ENCODE data around the gene FAM227B. TPM values are rescaled to one million over a fixed set of nuclear protein-coding genes. Genes with fewer than 3 reads are reported as not detected.

FAM227B gene
- total RNA-seq, 4 donors from 2014 or later = 3.3 to 9.2 (median 6.6) TPM

DNA sequence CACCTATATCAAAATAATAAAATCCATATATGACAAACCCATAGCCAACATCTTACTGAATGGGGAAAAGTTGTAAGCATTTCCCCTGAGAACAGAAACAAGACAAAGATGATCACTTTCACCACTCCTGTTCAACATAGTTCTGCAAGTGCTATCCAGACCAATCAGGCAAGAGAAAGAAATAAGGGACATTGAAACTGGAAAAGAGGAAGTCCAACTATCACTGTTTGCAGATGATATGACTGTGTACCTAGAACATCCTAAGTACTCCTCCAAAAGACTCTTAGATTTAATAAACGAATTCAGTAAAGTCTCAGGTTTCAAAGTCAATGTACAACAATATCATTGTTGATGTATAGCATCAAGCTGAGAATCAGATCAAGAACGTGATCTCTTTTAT is 233.1 kb downstream of the FAM227B start:
- in situ Hi-C loops (cut with MboI; ENCODE audit: low pct_ligation_motif_present in 1 of 4, low pct_unique_long_range_greater_than_20kb in 1 of 4, low sequenced_read_pairs in 3 of 4) (no loop called here), intact Hi-C loops (cut with DNase I; ENCODE audit: low total_unique reads) (no loop called here)
- TF ChIP-seq, protein P1, sequence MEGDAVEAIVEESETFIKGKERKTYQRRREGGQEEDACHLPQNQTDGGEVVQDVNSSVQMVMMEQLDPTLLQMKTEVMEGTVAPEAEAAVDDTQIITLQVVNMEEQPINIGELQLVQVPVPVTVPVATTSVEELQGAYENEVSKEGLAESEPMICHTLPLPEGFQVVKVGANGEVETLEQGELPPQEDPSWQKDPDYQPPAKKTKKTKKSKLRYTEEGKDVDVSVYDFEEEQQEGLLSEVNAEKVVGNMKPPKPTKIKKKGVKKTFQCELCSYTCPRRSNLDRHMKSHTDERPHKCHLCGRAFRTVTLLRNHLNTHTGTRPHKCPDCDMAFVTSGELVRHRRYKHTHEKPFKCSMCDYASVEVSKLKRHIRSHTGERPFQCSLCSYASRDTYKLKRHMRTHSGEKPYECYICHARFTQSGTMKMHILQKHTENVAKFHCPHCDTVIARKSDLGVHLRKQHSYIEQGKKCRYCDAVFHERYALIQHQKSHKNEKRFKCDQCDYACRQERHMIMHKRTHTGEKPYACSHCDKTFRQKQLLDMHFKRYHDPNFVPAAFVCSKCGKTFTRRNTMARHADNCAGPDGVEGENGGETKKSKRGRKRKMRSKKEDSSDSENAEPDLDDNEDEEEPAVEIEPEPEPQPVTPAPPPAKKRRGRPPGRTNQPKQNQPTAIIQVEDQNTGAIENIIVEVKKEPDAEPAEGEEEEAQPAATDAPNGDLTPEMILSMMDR (IDR thresholded peaks at IDR 0.05) = no peak
- TF ChIP-seq EP300 (IDR thresholded peaks at IDR 0.05; ENCODE audit: low read depth) (no peak), POLR2AphosphoS5 (IDR thresholded peaks at IDR 0.05) (no peak), POLR2A (IDR thresholded peaks at IDR 0.05) (no peak)
- H3K9me3 ChIP-seq = no peaks in the 10 kb centered on the region
- H3K36me3 ChIP-seq = no peaks in the 10 kb centered on the region
- 64 to 68% methylated on average over 2 of the region's 2 CpGs for WGBS, 2 donors (ENCODE audit: low coverage in 1 of 2)
- no peak for DNase-seq
- H3K4me3 ChIP-seq = no peak overlapping the region
- no peaks in the 10 kb centered on the region for H3K27me3 ChIP-seq
- no peaks in the 10 kb centered on the region for H3K4me1 ChIP-seq
- no peak overlapping the region for H3K27ac ChIP-seq

DNA sequence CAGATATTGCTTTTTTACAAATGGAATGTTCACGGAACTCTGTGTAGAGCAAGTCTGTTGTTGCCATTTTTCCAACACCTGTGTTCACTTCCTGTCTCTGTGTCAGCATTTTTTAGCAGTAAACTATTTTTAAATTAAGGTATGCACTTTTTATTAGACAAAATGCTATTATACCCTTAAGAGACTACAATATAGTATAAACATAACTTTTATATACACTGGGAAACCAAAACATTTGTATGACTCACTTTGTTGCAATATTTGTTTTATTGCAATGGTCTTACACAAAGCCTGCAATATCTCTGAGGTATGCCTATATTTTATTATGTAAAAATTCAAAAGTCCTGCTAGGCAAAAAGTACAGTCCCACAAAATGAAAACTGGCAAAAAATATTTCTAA is 237.4 kb downstream of the FAM227B start:
- no peaks in the 10 kb centered on the region for H3K9me3 ChIP-seq
- in situ Hi-C loops (cut with MboI; ENCODE audit: low pct_ligation_motif_present in 1 of 4, low pct_unique_long_range_greater_than_20kb in 1 of 4, low sequenced_read_pairs in 3 of 4) (no loop called here), intact Hi-C loops (cut with DNase I; ENCODE audit: low total_unique reads) (no loop called here)
- no peaks in the 10 kb centered on the region for H3K36me3 ChIP-seq
- TF ChIP-seq POLR2A (IDR thresholded peaks at IDR 0.05) (no peak), POLR2AphosphoS5 (IDR thresholded peaks at IDR 0.05) (no peak), EP300 (IDR thresholded peaks at IDR 0.05; ENCODE audit: low read depth) (no peak)
- TF ChIP-seq, protein P1 (IDR thresholded peaks at IDR 0.05) = no peak
- no peaks in the 10 kb centered on the region for H3K4me1 ChIP-seq
- 24 to 49% methylated on average over 1 of the region's 1 CpG for WGBS, 2 donors (ENCODE audit: low coverage in 1 of 2)
- H3K27me3 ChIP-seq = no peaks in the 10 kb centered on the region
- DNase-seq = no peak
- H3K27ac ChIP-seq = no peak overlapping the region
- no peak overlapping the region for H3K4me3 ChIP-seq

DNA sequence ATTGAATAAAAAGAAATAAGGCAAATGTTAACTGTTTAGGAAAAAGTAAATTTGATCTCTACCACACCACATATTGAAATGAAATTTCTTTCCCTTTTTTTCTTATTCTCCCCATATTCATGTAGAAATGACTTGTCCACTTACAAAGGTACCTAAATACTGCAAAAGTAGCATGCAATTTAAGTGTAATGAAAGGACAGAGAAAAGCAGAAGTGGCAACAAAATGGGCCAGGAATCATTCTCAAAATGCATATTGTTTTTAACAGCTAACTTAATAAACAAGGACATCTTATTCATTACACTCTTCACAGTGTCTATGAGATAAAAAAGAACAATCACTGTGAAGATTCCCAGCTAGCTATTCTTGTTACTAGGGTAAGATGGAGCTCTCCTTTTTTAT is 238.2 kb downstream of the FAM227B start:
- TF ChIP-seq, protein P1 (IDR thresholded peaks at IDR 0.05) = no peak
- TF ChIP-seq POLR2AphosphoS5 (IDR thresholded peaks at IDR 0.05) (no peak), EP300 (IDR thresholded peaks at IDR 0.05; ENCODE audit: low read depth) (no peak), POLR2A (IDR thresholded peaks at IDR 0.05) (no peak)
- in situ Hi-C loops (cut with MboI; ENCODE audit: low pct_ligation_motif_present in 1 of 4, low pct_unique_long_range_greater_than_20kb in 1 of 4, low sequenced_read_pairs in 3 of 4) = no loop called here
- no peaks in the 10 kb centered on the region for H3K9me3 ChIP-seq
- H3K4me3 ChIP-seq = no peak overlapping the region
- intact Hi-C loops (cut with DNase I; ENCODE audit: low total_unique reads) = no loop called here
- no peak for DNase-seq
- no peaks in the 10 kb centered on the region for H3K27me3 ChIP-seq
- no peaks in the 10 kb centered on the region for H3K36me3 ChIP-seq
- H3K4me1 ChIP-seq = no peaks in the 10 kb centered on the region
- H3K27ac ChIP-seq = no peak overlapping the region

DNA sequence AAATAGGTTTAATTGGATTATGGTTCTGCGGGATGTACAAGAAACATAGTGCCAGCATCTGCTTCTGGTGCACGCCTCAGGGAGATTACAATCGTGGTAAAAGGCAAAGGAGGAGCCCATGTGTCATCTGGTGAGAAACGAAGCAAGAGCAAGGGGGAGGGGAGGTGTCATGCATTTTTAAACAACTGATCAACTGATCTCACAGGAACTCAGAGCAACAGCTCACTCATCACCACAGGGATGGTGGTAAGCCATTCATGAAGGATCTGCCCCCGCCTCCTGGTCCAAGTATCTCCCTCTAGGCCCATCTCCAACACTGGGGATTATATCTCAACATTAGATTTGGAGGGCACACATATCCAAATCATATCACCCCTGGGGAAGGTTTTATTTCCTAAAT is 239.7 kb downstream of the FAM227B start:
- no peak for DNase-seq
- H3K4me1 ChIP-seq = no peaks in the 10 kb centered on the region
- H3K9me3 ChIP-seq = no peaks in the 10 kb centered on the region
- in situ Hi-C loops (cut with MboI; ENCODE audit: low pct_ligation_motif_present in 1 of 4, low pct_unique_long_range_greater_than_20kb in 1 of 4, low sequenced_read_pairs in 3 of 4) (no loop called here), intact Hi-C loops (cut with DNase I; ENCODE audit: low total_unique reads) (no loop called here)
- 80 to 88% methylated on average over 5 of the region's 5 CpGs for WGBS, 2 donors (ENCODE audit: low coverage in 1 of 2)
- H3K27me3 ChIP-seq = no peaks in the 10 kb centered on the region
- H3K27ac ChIP-seq = no peak overlapping the region
- H3K4me3 ChIP-seq = no peak overlapping the region
- no peak for TF ChIP-seq POLR2A (IDR thresholded peaks at IDR 0.05)
- TF ChIP-seq, protein P1 (IDR thresholded peaks at IDR 0.05) = no peak
- no peak for TF ChIP-seq POLR2AphosphoS5 (IDR thresholded peaks at IDR 0.05)
- no peak for TF ChIP-seq EP300 (IDR thresholded peaks at IDR 0.05; ENCODE audit: low read depth)
- H3K36me3 ChIP-seq = no peaks in the 10 kb centered on the region
